Astrocyte (in vitro differentiated cells and primary cell): ENCODE results near the gene USP22.

Experiments used
- CTCF ChIP-seq: IDR thresholded peaks from 2 replicates; pipeline ENCODE4 v1.5.1; 2011; ENCODE audit warnings: low read depth, mild to moderate bottlenecking, inconsistent platforms, low read length, moderate library complexity; ENCODE audit not compliant: insufficient read depth
- EZH2 ChIP-seq: IDR thresholded peaks from 2 replicates; pipeline ENCODE4 v1.6.1; 2012; ENCODE audit warnings: mild to moderate bottlenecking, low read length, inconsistent platforms; ENCODE audit not compliant: insufficient read depth

DNA sequence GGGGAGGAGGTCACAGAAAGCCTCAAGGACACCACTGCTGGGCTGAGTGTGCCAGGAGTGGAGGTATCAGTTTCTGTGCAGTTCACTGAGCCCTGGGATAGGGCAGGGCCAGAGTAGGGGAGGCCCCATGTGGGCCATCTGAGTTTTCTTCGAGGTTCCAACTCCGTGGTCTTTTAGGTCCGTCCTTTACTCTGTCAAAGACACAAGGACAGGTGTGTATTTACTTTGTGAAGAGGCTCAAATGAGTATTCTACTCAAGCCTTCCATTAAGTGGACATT is 59.5 kb downstream of the USP22 start:
- no peak for TF ChIP-seq CTCF
- TF ChIP-seq EZH2, result no peak
